ENCODE data around the gene CLEC2L. TPM values are rescaled to one million over a fixed set of nuclear protein-coding genes. Genes with fewer than 3 reads are reported as not detected.

The CLEC2L gene
- total RNA-seq, 1 donor from 2014 or later = not detected

- intact Hi-C loops (cut with DNase I) = no loop called here
- Histone ChIP-seq H3K9me3 (no peaks in the 10 kb centered on the region), H3K4me1 (peaks cover 11% of the 10 kb centered on the region), H3K27me3 (peaks cover 29% of the 10 kb centered on the region), H3K36me3 (no peaks in the 10 kb centered on the region), H3K4me3 (peak overlapping the region; percentile 43), H3K27ac (no peak overlapping the region)
- no peak for TF ChIP-seq CTCF (IDR thresholded peaks at IDR 0.05)
- DNase-seq = no peak
- no peak for ATAC-seq
Observed at GRCh38 chr7:139482122-139482521, 41.4 kb upstream of the CLEC2L start.

GRCh38 chr7:139482662-139483466 is 40.6 kb upstream of the CLEC2L start:
- H3K4me1 ChIP-seq = peaks cover 11% of the 10 kb centered on the region

GRCh38 chr7:139487366-139488080 is 36.0 kb upstream of the CLEC2L start:
- no peak for TF ChIP-seq CTCF (IDR thresholded peaks at IDR 0.05)
- Histone ChIP-seq H3K4me1 (peaks cover 11% of the 10 kb centered on the region), H3K27me3 (peaks cover 22% of the 10 kb centered on the region), H3K4me3 (no peak overlapping the region), H3K9me3 (peaks cover 6% of the 10 kb centered on the region), H3K27ac (no peak overlapping the region), H3K36me3 (no peaks in the 10 kb centered on the region)
- intact Hi-C loops (cut with DNase I) = no loop called here
- DNase-seq (no peak), ATAC-seq (no peak)

More at GRCh38 chr7:139482662-139483466, 40.6 kb upstream of the CLEC2L start:
- no peak for TF ChIP-seq CTCF (IDR thresholded peaks at IDR 0.05)
- H3K27ac ChIP-seq = no peak overlapping the region
- peaks cover 29% of the 10 kb centered on the region for H3K27me3 ChIP-seq
- H3K9me3 ChIP-seq = no peaks in the 10 kb centered on the region
- H3K36me3 ChIP-seq = no peaks in the 10 kb centered on the region
- H3K4me3 ChIP-seq = peak overlapping the region; percentile 43
- DNase-seq (peak; percentile 69), ATAC-seq (peak; percentile 77)
- intact Hi-C loops (cut with DNase I) = no loop called here

- Histone ChIP-seq H3K4me3 (no peak overlapping the region), H3K36me3 (no peaks in the 10 kb centered on the region), H3K4me1 (no peaks in the 10 kb centered on the region), H3K27me3 (peaks cover 9% of the 10 kb centered on the region), H3K27ac (no peak overlapping the region), H3K9me3 (peaks cover 6% of the 10 kb centered on the region)
- intact Hi-C loops (cut with DNase I) = no loop called here
- no peak for TF ChIP-seq CTCF (IDR thresholded peaks at IDR 0.05)
- no peak for ATAC-seq
- no peak for DNase-seq
Observed at GRCh38 chr7:139488810-139489209, 34.7 kb upstream of the CLEC2L start.

- no peaks in the 10 kb centered on the region for H3K27me3 ChIP-seq
- H3K9me3 ChIP-seq = peaks cover 6% of the 10 kb centered on the region
- no peak for TF ChIP-seq CTCF (IDR thresholded peaks at IDR 0.05)
- H3K36me3 ChIP-seq = no peaks in the 10 kb centered on the region
- no peaks in the 10 kb centered on the region for H3K4me1 ChIP-seq
- no peak overlapping the region for H3K4me3 ChIP-seq
- ATAC-seq (peak; percentile 97), DNase-seq (peak; percentile 69)
- no peak overlapping the region for H3K27ac ChIP-seq
- intact Hi-C loops (cut with DNase I) = no loop called here
Observed at GRCh38 chr7:139490130-139490529, 33.4 kb upstream of the CLEC2L start.
